Lung (tissue), 12 donors: Measurements from ENCODE around the gene RABL6. TPM values are rescaled to one million over a fixed set of nuclear protein-coding genes. Genes with fewer than 3 reads are reported as not detected.

Experiments used
- ATAC-seq: fragments of 200-7000 bp; cut with Tn5 transposase; one replicate; pipeline ENCODE4 v1.9.1; 2020; ENCODE audit warnings: moderate number of reproducible peaks; ENCODE audit not compliant: insufficient read depth, low FRiP score
- DNase-seq, 3 donors: peaks; one replicate each; pipeline ENCODE4 v3.0.0-alpha.2; 2013 to 2017
- H3K27ac ChIP-seq, 2 donors: one replicate each; pipeline ENCODE4 v1.5.1; 2013; ENCODE audit warnings: mild to moderate bottlenecking in 2 of 2, moderate library complexity in 2 of 2, control low read depth in 1 of 2, inconsistent platforms in 1 of 2, low read depth in 1 of 2, low read length in 1 of 2
- H3K27me3 ChIP-seq, 3 donors: one replicate each; pipeline ENCODE4 v1.5.1; 2013; ENCODE audit warnings: low read length in 2 of 3; ENCODE audit not compliant: control insufficient read depth in 3 of 3, insufficient read depth in 3 of 3
- H3K36me3 ChIP-seq, 4 donors: one replicate each; pipeline ENCODE4 v1.5.1; 2013; ENCODE audit warnings: low read length in 4 of 4, mild to moderate bottlenecking in 1 of 4, moderate library complexity in 1 of 4; ENCODE audit not compliant: control insufficient read depth in 4 of 4, insufficient read depth in 4 of 4
- H3K4me1 ChIP-seq, 5 donors: one replicate each; pipeline ENCODE4 v1.5.1; 2013; ENCODE audit warnings: low read length in 5 of 5, mild to moderate bottlenecking in 2 of 5, moderate library complexity in 1 of 5; ENCODE audit not compliant: control insufficient read depth in 5 of 5, insufficient read depth in 5 of 5
- H3K4me3 ChIP-seq: one replicate; pipeline ENCODE4 v1.5.1; 2013; ENCODE audit warnings: mild to moderate bottlenecking, control low read depth, moderate library complexity
- H3K9ac ChIP-seq, 2 donors: one replicate each; pipeline ENCODE4 v1.5.1; 2013; ENCODE audit warnings: low read length in 2 of 2, control low read depth in 1 of 2; ENCODE audit not compliant: insufficient read depth in 1 of 2
- H3K9me3 ChIP-seq, 4 donors: one replicate each; pipeline ENCODE4 v1.5.1; 2013; ENCODE audit warnings: low read length in 3 of 4, mild to moderate bottlenecking in 1 of 4, moderate library complexity in 1 of 4; ENCODE audit not compliant: control insufficient read depth in 4 of 4, insufficient read depth in 3 of 4
- WGBS, 2 donors: extraction: QIAGEN DNeasy Blood & Tissue Kit; methylation state at CpG; one replicate each; pipeline ENCODE4 v1.1.7; 2013; 5-methylcytosine and 5-hydroxymethylcytosine counted together
- polyA plus RNA-seq, 2 donors: library from polyadenylated mRNA; stranded (reverse); fragments of 200-250 nt; gene quantifications; one replicate each; pipeline ENCODE4 v1.2.1, GENCODE V29; 2013
- total RNA-seq, 2 donors: library from RNA; depleted of rRNA in 1 of 2; stranded (reverse); fragments of >200 nt in 1 of 2; gene quantifications; one replicate each; pipeline ENCODE4 v1.2.1, GENCODE V29; 2014 to 2021
- TF ChIP-seq, protein P1 (sequence below): IDR thresholded peaks from 2 replicates; pipeline ENCODE4 v1.5.1; 2012; ENCODE audit warnings: mild to moderate bottlenecking; ENCODE audit errors: control extremely low read depth, extremely low read depth
- donor health status: control.
- donor health status: control.
- donor health status: Bipolar disorder and iron deficiency.
- donor health status: healthy.
- donor health status: DM: yes; HTN: yes; CAD: no.

RABL6 gene
- total and polyA plus RNA-seq, 4 donors = 36.4 to 87.8 (median 62.2) TPM

- TF ChIP-seq, protein P1, sequence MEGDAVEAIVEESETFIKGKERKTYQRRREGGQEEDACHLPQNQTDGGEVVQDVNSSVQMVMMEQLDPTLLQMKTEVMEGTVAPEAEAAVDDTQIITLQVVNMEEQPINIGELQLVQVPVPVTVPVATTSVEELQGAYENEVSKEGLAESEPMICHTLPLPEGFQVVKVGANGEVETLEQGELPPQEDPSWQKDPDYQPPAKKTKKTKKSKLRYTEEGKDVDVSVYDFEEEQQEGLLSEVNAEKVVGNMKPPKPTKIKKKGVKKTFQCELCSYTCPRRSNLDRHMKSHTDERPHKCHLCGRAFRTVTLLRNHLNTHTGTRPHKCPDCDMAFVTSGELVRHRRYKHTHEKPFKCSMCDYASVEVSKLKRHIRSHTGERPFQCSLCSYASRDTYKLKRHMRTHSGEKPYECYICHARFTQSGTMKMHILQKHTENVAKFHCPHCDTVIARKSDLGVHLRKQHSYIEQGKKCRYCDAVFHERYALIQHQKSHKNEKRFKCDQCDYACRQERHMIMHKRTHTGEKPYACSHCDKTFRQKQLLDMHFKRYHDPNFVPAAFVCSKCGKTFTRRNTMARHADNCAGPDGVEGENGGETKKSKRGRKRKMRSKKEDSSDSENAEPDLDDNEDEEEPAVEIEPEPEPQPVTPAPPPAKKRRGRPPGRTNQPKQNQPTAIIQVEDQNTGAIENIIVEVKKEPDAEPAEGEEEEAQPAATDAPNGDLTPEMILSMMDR = no peak
- Histone ChIP-seq H3K27ac (no peak overlapping the region), H3K4me1 (peaks cover 0 to 14% (median 5%) of the 10 kb centered on the region in 5 donors), H3K9me3 (no peaks in the 10 kb centered on the region), H3K4me3 (no peak overlapping the region), H3K36me3 (peaks cover 6 to 41% (median 20%) of the 10 kb centered on the region in 4 donors), H3K27me3 (no peaks in the 10 kb centered on the region), H3K9ac (no peak overlapping the region)
- WGBS, 2 donors = 95% methylated on average over 31 of the region's 31 CpGs
- ATAC-seq (no peak), DNase-seq (no peak)
These were observed 55.3 kb downstream of the RABL6 start for GRCh38 chr9:136862849-136863622.

DNA sequence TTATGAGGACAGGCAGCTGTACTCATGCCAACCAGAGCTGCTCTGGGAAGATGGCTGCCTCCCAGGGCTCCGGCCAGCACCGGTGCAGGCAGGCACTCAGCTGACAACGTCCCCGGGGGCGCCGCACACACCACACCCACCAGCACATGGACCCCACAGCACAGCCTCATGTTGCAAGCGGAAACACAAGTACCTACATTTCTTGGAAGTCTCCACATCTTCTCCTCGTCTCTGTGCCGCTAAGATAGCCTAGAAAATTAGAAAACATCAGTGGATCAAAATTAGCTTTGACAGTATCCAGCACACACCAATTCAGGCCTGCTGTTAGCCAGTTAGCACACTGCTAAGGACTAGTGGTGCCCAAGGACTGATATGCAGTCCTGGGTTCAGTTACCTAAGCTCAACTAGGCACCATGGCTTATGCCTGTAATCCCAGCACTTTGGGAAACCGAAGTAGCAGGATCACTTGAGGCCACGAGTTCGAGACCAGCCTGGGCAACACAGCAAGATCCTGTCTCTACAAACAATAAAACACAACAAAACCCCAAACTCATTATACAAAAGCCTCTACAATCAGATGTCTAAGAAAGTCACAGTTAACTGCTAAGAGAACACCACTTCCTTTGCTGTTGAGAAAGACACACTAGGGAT lies 56.0 kb downstream of the RABL6 start:
- H3K4me1 ChIP-seq = peaks cover 0 to 14% (median 4%) of the 10 kb centered on the region in 5 donors
- ATAC-seq (no peak), DNase-seq (no peak)
- WGBS, 2 donors = 94 to 97% methylated on average over 12 of the region's 12 CpGs
- no peaks in the 10 kb centered on the region for H3K9me3 ChIP-seq
- peaks cover 6 to 38% (median 20%) of the 10 kb centered on the region in 4 donors for H3K36me3 ChIP-seq
- H3K9ac ChIP-seq = no peak overlapping the region
- H3K4me3 ChIP-seq = no peak overlapping the region
- no peak overlapping the region for H3K27ac ChIP-seq
- TF ChIP-seq, protein P1 = no peak
- H3K27me3 ChIP-seq = no peaks in the 10 kb centered on the region

GRCh38 chr9:136865041-136865767 lies 57.5 kb downstream of the RABL6 start:
- DNase-seq (no peak), ATAC-seq (no peak)
- peak overlapping the region in 1 of 2 donors; percentile 96 for H3K27ac ChIP-seq
- peak overlapping the region; percentile 37 to 40 for H3K9ac ChIP-seq
- H3K27me3 ChIP-seq = no peaks in the 10 kb centered on the region
- peak overlapping the region; percentile 93 for H3K4me3 ChIP-seq
- no peaks in the 10 kb centered on the region for H3K9me3 ChIP-seq
- TF ChIP-seq, protein P1 = no peak
- WGBS, 2 donors = 60 to 71% methylated on average over 11 of the region's 11 CpGs
- peaks cover 0 to 10% (median 4%) of the 10 kb centered on the region in 5 donors for H3K4me1 ChIP-seq
- peaks cover 6 to 34% (median 20%) of the 10 kb centered on the region in 4 donors for H3K36me3 ChIP-seq
